Measurements from ENCODE around the gene C1QTNF2. TPM values are rescaled to one million over a fixed set of nuclear protein-coding genes. Genes with fewer than 3 reads are reported as not detected.

Gene C1QTNF2
- total and polyA plus RNA-seq, 4 donors: 0.62 to 3.0 (median 1.6) TPM

GRCh38 chr5:160306696-160307095, 63.7 kb downstream of the C1QTNF2 start:
- peaks cover 0 to 9% (median 6%) of the 10 kb centered on the region in 5 donors for H3K4me1 ChIP-seq (ENCODE audit: control insufficient read depth in 5 of 5, insufficient read depth in 5 of 5, low read length in 5 of 5)
- no peak overlapping the region for H3K4me3 ChIP-seq
- peaks cover 3 to 10% (median 8%) of the 10 kb centered on the region in 4 donors for H3K36me3 ChIP-seq (ENCODE audit: control insufficient read depth in 4 of 4, insufficient read depth in 4 of 4, low read length in 4 of 4)
- H3K9ac ChIP-seq (ENCODE audit: insufficient read depth in 1 of 2, low read length in 2 of 2): no peak overlapping the region
- no peak for TF ChIP-seq CTCF (IDR thresholded peaks at IDR 0.05; ENCODE audit: control extremely low read depth, extremely low read depth)
- 97 to 98% methylated on average over 4 of the region's 4 CpGs for WGBS, 2 donors
- no peak overlapping the region for H3K27ac ChIP-seq (ENCODE audit: low read depth in 1 of 2, low read length in 1 of 2)
- DNase-seq (no peak), ATAC-seq (ENCODE audit: insufficient read depth, low FRiP score) (no peak)
- H3K9me3 ChIP-seq (ENCODE audit: control insufficient read depth in 4 of 4, insufficient read depth in 3 of 4, low read length in 3 of 4): no peaks in the 10 kb centered on the region
- no peaks in the 10 kb centered on the region for H3K27me3 ChIP-seq (ENCODE audit: control insufficient read depth in 3 of 3, insufficient read depth in 3 of 3, low read length in 2 of 3)

GRCh38 chr5:160305319-160305718, 65.1 kb downstream of the C1QTNF2 start:
- WGBS, 2 donors: 94 to 96% methylated on average over 10 of the region's 10 CpGs
- no peak for TF ChIP-seq CTCF (IDR thresholded peaks at IDR 0.05; ENCODE audit: control extremely low read depth, extremely low read depth)
- ATAC-seq (ENCODE audit: insufficient read depth, low FRiP score): no peak

GRCh38 chr5:160303690-160304089, 66.7 kb downstream of the C1QTNF2 start:
- Histone ChIP-seq H3K4me3 (no peak overlapping the region), H3K27me3 (ENCODE audit: control insufficient read depth in 3 of 3, insufficient read depth in 3 of 3, low read length in 2 of 3) (no peaks in the 10 kb centered on the region), H3K27ac (ENCODE audit: low read depth in 1 of 2, low read length in 1 of 2) (no peak overlapping the region), H3K9me3 (ENCODE audit: control insufficient read depth in 4 of 4, insufficient read depth in 3 of 4, low read length in 3 of 4) (no peaks in the 10 kb centered on the region), H3K4me1 (ENCODE audit: control insufficient read depth in 5 of 5, insufficient read depth in 5 of 5, low read length in 5 of 5) (peaks cover 0 to 6% (median 0%) of the 10 kb centered on the region in 5 donors), H3K9ac (ENCODE audit: insufficient read depth in 1 of 2, low read length in 2 of 2) (no peak overlapping the region), H3K36me3 (ENCODE audit: control insufficient read depth in 4 of 4, insufficient read depth in 4 of 4, low read length in 4 of 4) (peaks cover 3 to 10% (median 6%) of the 10 kb centered on the region in 4 donors)
- ATAC-seq (ENCODE audit: insufficient read depth, low FRiP score): no peak
- WGBS, 2 donors: 67 to 74% methylated on average over 3 of the region's 3 CpGs
- DNase-seq: no peak
- TF ChIP-seq CTCF (IDR thresholded peaks at IDR 0.05; ENCODE audit: control extremely low read depth, extremely low read depth): no peak

More at GRCh38 chr5:160305319-160305718, 65.1 kb downstream of the C1QTNF2 start:
- peaks cover 3 to 10% (median 8%) of the 10 kb centered on the region in 4 donors for H3K36me3 ChIP-seq (ENCODE audit: control insufficient read depth in 4 of 4, insufficient read depth in 4 of 4, low read length in 4 of 4)
- DNase-seq: no peak
- no peak overlapping the region for H3K27ac ChIP-seq (ENCODE audit: low read depth in 1 of 2, low read length in 1 of 2)
- H3K4me3 ChIP-seq: no peak overlapping the region
- H3K27me3 ChIP-seq (ENCODE audit: control insufficient read depth in 3 of 3, insufficient read depth in 3 of 3, low read length in 2 of 3): no peaks in the 10 kb centered on the region
- no peak overlapping the region for H3K9ac ChIP-seq (ENCODE audit: insufficient read depth in 1 of 2, low read length in 2 of 2)
- no peaks in the 10 kb centered on the region for H3K9me3 ChIP-seq (ENCODE audit: control insufficient read depth in 4 of 4, insufficient read depth in 3 of 4, low read length in 3 of 4)
- peaks cover 0 to 4% (median 0%) of the 10 kb centered on the region in 5 donors for H3K4me1 ChIP-seq (ENCODE audit: control insufficient read depth in 5 of 5, insufficient read depth in 5 of 5, low read length in 5 of 5)

GRCh38 chr5:160298189-160298588, 72.2 kb downstream of the C1QTNF2 start:
- H3K4me1 ChIP-seq (ENCODE audit: control insufficient read depth in 5 of 5, insufficient read depth in 5 of 5, low read length in 5 of 5): peaks cover 0 to 18% (median 4%) of the 10 kb centered on the region in 5 donors
- H3K4me3 ChIP-seq: no peak overlapping the region
- ATAC-seq (ENCODE audit: insufficient read depth, low FRiP score) (no peak), DNase-seq (peak in 1 of 3 donors; percentile 49)
- H3K9me3 ChIP-seq (ENCODE audit: control insufficient read depth in 4 of 4, insufficient read depth in 3 of 4, low read length in 3 of 4): no peaks in the 10 kb centered on the region
- H3K9ac ChIP-seq (ENCODE audit: insufficient read depth in 1 of 2, low read length in 2 of 2): no peak overlapping the region
- no peaks in the 10 kb centered on the region for H3K27me3 ChIP-seq (ENCODE audit: control insufficient read depth in 3 of 3, insufficient read depth in 3 of 3, low read length in 2 of 3)
- whole genome bisulfite sequencing, 2 donors: 74 to 82% methylated on average over 10 of the region's 10 CpGs
- H3K36me3 ChIP-seq (ENCODE audit: control insufficient read depth in 4 of 4, insufficient read depth in 4 of 4, low read length in 4 of 4): peaks cover 0 to 5% (median 1%) of the 10 kb centered on the region in 4 donors
- no peak for TF ChIP-seq CTCF (IDR thresholded peaks at IDR 0.05; ENCODE audit: control extremely low read depth, extremely low read depth)
- H3K27ac ChIP-seq (ENCODE audit: low read depth in 1 of 2, low read length in 1 of 2): peak overlapping the region in 1 of 2 donors; percentile 74

Measured in lung (tissue), 12 donors.